ENCODE measurements around the gene WNT7A. TPM values are rescaled to one million over a fixed set of nuclear protein-coding genes. Genes with fewer than 3 reads are reported as not detected.

Gene WNT7A
- total RNA-seq, 1 donor from 2014 or later: 10.3 TPM

GRCh38 chr3:13792051-13792490 is 87.8 kb downstream of the WNT7A start:
- TF ChIP-seq CTCF (conservative IDR thresholded peaks at IDR 0.05; ENCODE audit: low read depth, low read length): no peak
- DNase-seq (ENCODE audit: low read depth): no peak
- H3K4me3 ChIP-seq (ENCODE audit: low read depth, low read length): no peak overlapping the region

GRCh38 chr3:13791198-13792050 is 88.4 kb downstream of the WNT7A start:
- no peak for TF ChIP-seq CTCF (conservative IDR thresholded peaks at IDR 0.05; ENCODE audit: low read depth, low read length)
- no peak overlapping the region for H3K4me3 ChIP-seq (ENCODE audit: low read depth, low read length)
- DNase-seq (ENCODE audit: low read depth): no peak

DNA sequence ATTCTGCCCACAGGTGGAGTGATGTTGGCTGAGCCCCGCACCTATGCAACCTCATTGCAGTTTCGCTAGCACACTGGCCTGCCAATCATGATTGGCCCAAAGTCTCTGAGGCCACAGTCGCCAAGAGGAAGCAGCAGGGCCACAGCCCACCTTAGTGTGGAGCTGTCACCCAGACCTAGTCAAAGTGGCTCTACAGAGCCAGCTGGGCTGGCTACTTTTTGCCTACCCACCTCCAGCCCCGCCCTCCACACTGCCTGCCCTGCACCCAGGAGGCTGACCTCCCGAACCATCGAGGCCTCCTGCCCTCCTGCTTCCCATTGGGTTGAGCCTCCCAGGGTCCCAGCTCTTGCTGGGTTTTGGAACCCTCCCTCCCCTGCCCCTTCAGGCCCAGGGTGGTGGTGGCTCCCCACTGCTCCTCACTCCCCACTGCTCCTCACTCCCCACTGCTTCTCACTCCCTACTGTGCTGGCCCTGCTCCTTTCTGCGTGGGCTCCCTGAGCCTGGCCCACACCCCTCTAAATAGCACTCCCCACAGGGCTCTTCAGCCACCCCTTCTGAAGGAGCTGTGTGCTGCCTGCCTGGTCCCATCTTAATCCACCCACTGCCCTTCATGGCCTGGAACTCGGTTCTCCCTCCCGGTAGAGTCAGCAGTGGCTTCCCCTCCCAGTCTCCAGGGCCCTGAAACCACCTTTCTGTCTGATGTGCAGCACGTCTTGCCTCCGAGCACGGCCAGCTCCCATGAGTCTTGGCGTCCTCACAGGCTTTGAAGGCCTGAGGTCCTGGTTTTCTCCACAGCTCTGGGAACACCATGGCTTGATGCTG is 89.3 kb downstream of the WNT7A start:
- no peak overlapping the region for H3K4me3 ChIP-seq (ENCODE audit: low read depth, low read length)
- TF ChIP-seq CTCF (conservative IDR thresholded peaks at IDR 0.05; ENCODE audit: low read depth, low read length): no peak
- DNase-seq (ENCODE audit: low read depth): no peak

DNA sequence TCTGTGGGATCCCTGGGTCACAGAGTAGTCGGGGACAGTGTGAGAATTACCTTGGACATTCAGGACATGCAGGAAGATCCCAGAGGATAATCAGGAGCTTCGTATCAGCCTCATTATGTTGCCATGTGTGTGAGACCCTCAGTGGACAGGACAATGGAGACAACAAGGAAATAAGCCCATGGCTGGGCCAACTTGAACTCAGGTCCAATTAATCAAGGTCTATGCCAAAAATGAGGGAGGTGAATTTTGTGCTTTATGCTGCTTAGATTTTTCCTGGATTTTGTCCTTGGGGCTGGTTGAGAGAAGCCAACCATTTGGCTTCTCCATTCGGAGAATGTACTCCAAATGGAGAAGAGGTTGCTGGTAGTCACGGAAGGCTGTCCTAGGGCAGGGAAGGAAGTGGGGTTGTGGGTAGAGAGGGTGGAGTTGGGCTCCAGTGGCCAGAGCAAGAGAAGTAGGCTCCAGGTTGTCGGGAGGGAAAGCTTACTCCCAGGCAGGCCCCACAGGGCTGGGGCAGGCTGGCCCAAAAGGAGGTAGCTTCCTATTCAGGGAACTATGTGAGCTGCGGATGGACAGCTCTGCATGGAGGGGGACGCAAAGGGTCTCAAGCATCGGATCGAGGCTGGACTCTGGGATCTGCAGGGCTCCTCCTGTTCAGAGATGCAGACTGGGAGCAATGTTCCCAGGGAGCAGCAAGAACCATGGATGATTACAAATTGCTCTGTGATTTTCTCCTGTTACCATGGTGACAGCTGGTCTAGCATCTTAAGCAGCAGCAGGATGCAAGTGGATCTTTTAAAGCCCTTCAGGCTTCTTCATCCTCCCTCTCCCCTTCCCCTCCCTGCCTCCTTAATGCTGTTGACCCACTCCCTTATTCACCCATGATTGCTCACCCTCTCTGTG is 91.1 kb downstream of the WNT7A start:
- no peak for TF ChIP-seq CTCF (conservative IDR thresholded peaks at IDR 0.05; ENCODE audit: low read depth, low read length)
- DNase-seq (ENCODE audit: low read depth): no peak
- no peak overlapping the region for H3K4me3 ChIP-seq (ENCODE audit: low read depth, low read length)

GRCh38 chr3:13787533-13788132 is 92.2 kb downstream of the WNT7A start:
- no peak for DNase-seq (ENCODE audit: low read depth)
- no peak overlapping the region for H3K4me3 ChIP-seq (ENCODE audit: low read depth, low read length)
- no peak for TF ChIP-seq CTCF (conservative IDR thresholded peaks at IDR 0.05; ENCODE audit: low read depth, low read length)

DNA sequence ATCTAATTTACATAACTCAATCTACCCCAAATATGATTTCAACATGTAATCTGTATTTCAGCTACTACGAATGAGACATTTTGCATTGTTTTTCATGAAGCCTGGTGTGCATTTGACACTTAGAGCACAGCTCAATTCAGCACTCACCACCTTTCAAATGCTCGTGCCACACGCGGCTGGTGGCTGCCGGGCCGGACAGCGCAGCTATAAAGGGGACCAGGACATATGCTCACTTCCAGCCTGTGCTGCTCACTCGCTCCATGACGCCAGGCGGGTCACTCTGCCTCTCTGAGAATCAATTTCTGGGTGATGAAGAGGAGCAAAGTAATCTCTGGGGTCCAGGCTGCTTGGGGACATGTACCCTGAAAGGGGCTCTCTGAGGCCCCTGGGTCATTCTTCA is 93.1 kb downstream of the WNT7A start:
- no peak for TF ChIP-seq CTCF (conservative IDR thresholded peaks at IDR 0.05; ENCODE audit: low read depth, low read length)
- no peak overlapping the region for H3K4me3 ChIP-seq (ENCODE audit: low read depth, low read length)
- no peak for DNase-seq (ENCODE audit: low read depth)

Data from epithelial cell of proximal tubule (primary cell).